ENCODE measurements around the gene TXNRD2. TPM values are rescaled to one million over a fixed set of nuclear protein-coding genes. Genes with fewer than 3 reads are reported as not detected.
"Not testable (repeated sequence)": the region's sequence is repeated elsewhere in the genome, so short reads cannot be mapped to it uniquely, and the experiment has no call there.

TXNRD2 gene
- total RNA-seq, 1 donor from 2014 or later = 22.2 TPM

DNA sequence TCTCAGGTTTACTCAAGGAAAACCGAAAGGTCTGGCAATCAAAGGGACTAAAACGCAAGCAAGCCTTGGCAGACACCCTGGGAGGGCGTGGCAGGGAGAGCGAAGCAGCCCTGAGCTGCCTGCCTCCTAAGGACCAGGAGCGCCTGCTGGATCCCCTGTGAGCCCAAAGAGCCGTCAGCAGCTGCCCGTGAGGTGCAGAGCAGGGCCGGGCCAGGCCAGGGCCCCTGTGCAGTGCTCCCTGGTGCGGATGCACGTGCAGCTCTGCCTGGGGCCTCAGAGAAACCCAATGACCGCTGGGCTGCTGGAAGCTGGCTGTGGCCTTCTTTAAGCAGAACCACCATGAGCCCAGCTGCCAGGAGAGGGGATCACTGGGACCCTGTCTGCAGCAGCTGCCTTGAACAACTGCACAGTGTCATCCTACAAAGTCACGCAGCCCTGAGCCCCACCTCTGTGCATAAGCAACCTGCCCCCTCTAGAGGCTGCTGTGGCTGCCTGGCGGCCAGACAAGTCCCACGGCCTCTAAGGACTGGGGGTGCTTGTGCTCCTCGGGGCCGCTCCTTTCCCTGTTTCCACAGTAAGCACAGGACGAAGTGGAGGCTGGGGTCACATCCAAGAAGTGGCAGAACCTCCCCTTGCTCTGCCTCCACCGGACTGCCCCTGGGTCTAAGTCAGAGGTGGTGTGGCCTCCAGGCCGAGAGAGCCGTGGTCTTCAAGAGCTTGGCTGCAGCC lies 29.2 kb downstream of the TXNRD2 start:
- Mint-ChIP-seq H3K9me3 (no peaks in the 10 kb centered on the region), H3K27ac (ENCODE audit: unreplicated experiment) (peak overlapping the region; percentile 35)

DNA sequence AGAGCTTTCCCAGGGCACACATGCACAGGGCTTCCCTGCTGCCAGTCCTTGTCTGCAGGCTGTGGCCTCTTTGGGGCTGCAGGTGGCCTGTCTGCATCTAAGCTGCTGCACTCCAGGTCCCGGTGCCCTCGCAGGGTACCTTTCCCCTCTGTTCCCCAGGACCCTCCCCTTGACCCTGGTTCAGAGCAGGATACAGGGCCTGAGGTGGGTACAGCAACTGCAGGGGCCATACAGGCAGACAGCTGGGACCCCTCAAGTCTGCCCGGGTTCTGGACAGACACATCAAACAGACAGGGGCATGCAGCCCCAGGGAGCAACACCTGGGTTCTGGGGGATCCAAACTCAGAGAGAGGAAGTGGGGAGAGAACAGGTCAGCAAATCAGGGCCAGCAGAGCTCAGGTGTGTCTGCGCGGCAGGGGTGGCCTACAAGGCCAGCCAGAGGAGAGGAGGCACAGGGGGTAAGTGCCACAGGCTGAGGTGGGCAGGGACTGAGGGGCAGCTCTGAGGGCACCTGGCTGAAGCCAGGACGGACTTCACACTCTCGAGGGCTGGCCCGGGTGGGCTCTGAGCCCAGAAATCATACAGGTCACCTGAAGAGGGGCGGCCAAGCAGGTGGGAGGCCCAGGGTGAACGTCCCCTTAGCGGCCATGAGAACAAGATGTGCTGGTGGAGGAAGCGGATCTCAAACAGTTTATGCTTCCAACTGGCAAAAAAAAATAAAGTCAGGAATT lies 29.9 kb downstream of the TXNRD2 start:
- H3K9me3 Mint-ChIP-seq = no peaks in the 10 kb centered on the region
- no peak overlapping the region for H3K4me3 Mint-ChIP-seq
- H3K4me1 Mint-ChIP-seq = peaks cover 5% of the 10 kb centered on the region
- H3K36me3 Mint-ChIP-seq (ENCODE audit: low read depth) = peaks cover 16% of the 10 kb centered on the region
- H3K27ac Mint-ChIP-seq (ENCODE audit: unreplicated experiment) = peak overlapping the region; percentile 35
- no peak for DNase-seq (ENCODE audit: low read depth, low spot score)
- no peaks in the 10 kb centered on the region for H3K27me3 Mint-ChIP-seq (ENCODE audit: low read depth)
- TF ChIP-seq, protein P1, sequence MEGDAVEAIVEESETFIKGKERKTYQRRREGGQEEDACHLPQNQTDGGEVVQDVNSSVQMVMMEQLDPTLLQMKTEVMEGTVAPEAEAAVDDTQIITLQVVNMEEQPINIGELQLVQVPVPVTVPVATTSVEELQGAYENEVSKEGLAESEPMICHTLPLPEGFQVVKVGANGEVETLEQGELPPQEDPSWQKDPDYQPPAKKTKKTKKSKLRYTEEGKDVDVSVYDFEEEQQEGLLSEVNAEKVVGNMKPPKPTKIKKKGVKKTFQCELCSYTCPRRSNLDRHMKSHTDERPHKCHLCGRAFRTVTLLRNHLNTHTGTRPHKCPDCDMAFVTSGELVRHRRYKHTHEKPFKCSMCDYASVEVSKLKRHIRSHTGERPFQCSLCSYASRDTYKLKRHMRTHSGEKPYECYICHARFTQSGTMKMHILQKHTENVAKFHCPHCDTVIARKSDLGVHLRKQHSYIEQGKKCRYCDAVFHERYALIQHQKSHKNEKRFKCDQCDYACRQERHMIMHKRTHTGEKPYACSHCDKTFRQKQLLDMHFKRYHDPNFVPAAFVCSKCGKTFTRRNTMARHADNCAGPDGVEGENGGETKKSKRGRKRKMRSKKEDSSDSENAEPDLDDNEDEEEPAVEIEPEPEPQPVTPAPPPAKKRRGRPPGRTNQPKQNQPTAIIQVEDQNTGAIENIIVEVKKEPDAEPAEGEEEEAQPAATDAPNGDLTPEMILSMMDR (conservative IDR thresholded peaks at IDR 0.05) = no peak

More for the DNA sequence above, 29.2 kb downstream of the TXNRD2 start:
- H3K27me3 Mint-ChIP-seq (ENCODE audit: low read depth) = no peaks in the 10 kb centered on the region
- no peak overlapping the region for H3K4me3 Mint-ChIP-seq
- H3K36me3 Mint-ChIP-seq (ENCODE audit: low read depth) = peaks cover 16% of the 10 kb centered on the region
- peaks cover 5% of the 10 kb centered on the region for H3K4me1 Mint-ChIP-seq
- TF ChIP-seq, protein P1 (conservative IDR thresholded peaks at IDR 0.05) = no peak
- DNase-seq (ENCODE audit: low read depth, low spot score) = no peak

DNA sequence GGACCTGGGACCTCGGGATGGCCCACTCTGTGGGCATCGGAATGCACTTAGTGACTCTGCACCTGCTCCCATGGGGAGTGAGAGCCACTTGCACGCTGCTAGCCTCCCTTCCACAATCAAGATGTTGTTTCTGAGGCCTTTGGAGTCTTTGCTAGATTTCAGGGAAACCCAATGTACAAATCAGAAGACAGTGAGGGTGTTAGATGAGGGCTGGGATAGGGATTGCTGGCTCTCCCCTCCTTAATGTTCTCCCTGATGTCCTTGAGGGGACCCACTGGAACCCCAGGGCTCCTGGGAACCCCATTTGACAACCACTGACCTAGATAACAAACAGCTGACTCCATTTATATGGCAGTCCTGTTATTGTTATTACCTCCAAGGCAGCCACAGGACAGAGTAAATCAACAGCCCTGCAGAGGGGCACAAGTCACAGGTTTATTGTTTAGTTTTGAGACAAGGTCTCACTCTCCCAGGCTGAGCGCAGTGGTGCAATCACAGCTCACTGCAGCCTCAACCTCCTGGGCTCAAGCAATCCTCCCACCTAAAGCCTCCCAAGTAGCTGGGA lies 31.4 kb downstream of the TXNRD2 start:
- Mint-ChIP-seq H3K27ac (ENCODE audit: unreplicated experiment) (no peak overlapping the region), H3K9me3 (no peaks in the 10 kb centered on the region), H3K4me1 (peaks cover 5% of the 10 kb centered on the region), H3K36me3 (ENCODE audit: low read depth) (peaks cover 16% of the 10 kb centered on the region), H3K27me3 (ENCODE audit: low read depth) (no peaks in the 10 kb centered on the region), H3K4me3 (no peak overlapping the region)
- DNase-seq (ENCODE audit: low read depth, low spot score) = no peak
- TF ChIP-seq, protein P1 (conservative IDR thresholded peaks at IDR 0.05) = no peak

DNA sequence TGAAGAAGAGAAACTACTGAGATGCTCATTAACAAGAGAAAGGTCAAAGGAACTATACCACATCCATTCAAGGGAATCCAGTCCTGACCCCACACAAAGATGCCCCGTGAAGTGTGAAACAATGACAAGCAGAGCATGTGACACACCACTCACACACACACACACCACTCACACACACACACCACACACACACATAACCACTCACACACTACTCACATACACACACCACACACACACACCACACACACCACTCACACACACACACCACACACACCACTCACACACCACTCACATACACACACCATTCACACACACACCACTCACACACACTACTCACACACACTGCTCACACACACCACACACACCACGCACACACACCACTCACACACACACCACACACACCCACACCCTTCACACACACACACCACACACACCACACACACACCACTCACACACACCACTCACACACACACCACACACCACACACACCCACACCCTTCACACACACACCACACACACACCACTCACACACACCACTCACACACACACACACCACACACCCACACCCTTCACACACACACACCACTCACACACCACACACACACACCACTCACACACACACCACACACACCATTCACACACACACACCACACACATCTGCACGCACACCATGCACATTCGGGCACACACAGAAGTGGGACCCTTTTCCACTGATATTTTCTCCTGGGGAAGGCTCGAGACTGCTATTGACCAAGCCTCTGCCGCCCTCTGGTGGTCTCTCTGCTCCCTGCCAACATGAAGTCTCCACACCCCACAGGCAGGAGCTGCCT lies 32.1 kb downstream of the TXNRD2 start:
- Mint-ChIP-seq H3K9me3 (no peaks in the 10 kb centered on the region), H3K27me3 (ENCODE audit: low read depth) (no peaks in the 10 kb centered on the region), H3K4me3 (no peak overlapping the region), H3K27ac (ENCODE audit: unreplicated experiment) (peak overlapping the region; percentile 69), H3K36me3 (ENCODE audit: low read depth) (peaks cover 13% of the 10 kb centered on the region), H3K4me1 (peaks cover 5% of the 10 kb centered on the region)
- TF ChIP-seq, protein P1 (conservative IDR thresholded peaks at IDR 0.05) = peak; percentile 84
- peak; percentile 86 for DNase-seq (ENCODE audit: low read depth, low spot score)

DNA sequence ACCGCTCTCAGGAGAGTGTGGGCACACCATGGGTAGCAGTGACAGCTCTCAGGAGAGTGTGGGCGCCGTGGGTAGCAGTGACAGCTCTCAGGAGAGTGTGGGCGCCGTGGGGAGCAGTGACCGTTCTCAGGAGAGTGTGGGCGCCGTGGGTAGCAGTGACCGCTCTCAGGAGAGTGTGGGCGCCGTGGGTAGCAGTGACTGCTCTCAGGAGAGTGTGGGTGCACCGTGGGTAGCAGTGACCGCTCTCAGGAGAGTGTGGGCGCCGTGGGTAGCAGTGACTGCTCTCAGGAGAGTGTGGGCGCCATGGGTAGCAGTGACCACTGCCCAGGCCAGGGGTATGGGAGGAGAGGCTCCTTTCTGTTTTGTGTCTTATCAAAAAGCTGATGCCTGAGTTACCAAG lies 33.7 kb downstream of the TXNRD2 start:
- not testable (repeated sequence) for H3K4me1 Mint-ChIP-seq; H3K9me3 Mint-ChIP-seq; H3K27me3 Mint-ChIP-seq (ENCODE audit: low read depth)

DNA sequence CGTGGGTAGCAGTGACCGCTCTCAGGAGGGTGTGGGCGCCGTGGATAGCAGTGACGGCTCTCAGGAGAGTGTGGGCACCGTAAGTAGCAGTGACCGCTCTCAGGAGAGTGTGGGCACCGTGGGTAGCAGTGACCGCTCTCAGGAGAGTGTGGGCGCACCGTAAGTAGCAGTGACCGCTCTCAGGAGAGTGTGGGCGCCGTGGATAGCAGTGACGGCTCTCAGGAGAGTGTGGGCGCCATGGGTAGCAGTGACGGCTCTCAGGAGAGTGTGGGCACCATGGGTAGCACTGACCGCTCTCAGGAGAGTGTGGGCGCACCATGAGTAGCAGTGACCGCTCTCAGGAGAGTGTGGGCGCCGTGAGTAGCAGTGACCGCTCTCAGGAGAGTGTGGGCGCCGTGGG lies 34.8 kb downstream of the TXNRD2 start:
- not testable (repeated sequence) for H3K36me3 Mint-ChIP-seq (ENCODE audit: low read depth); H3K27ac Mint-ChIP-seq (ENCODE audit: unreplicated experiment); DNase-seq (ENCODE audit: low read depth, low spot score); H3K27me3 Mint-ChIP-seq (ENCODE audit: low read depth); H3K4me3 Mint-ChIP-seq; H3K4me1 Mint-ChIP-seq; H3K9me3 Mint-ChIP-seq

More for the DNA sequence above, 33.7 kb downstream of the TXNRD2 start:
- not testable (repeated sequence) for DNase-seq (ENCODE audit: low read depth, low spot score); H3K36me3 Mint-ChIP-seq (ENCODE audit: low read depth); H3K4me3 Mint-ChIP-seq; H3K27ac Mint-ChIP-seq (ENCODE audit: unreplicated experiment)
